IPS-20b (cell line): ENCODE data around the gene ROM1.
"Not testable (repeated sequence)": the region's sequence is repeated elsewhere in the genome, so short reads cannot be mapped to it uniquely, and the experiment has no call there.

Experiments used
- H3K27ac ChIP-seq: one replicate; pipeline ENCODE4 v1.5.1; 2013; ENCODE audit warnings: low read length
- H3K27me3 ChIP-seq: 2 replicates; pipeline ENCODE4 v1.6.1; 2013; ENCODE audit warnings: mild to moderate bottlenecking, low read length, inconsistent platforms; ENCODE audit not compliant: insufficient read depth
- H3K36me3 ChIP-seq: 2 replicates; pipeline ENCODE4 v1.6.1; 2013; ENCODE audit warnings: low read depth, mild to moderate bottlenecking, inconsistent platforms, low read length, moderate library complexity; ENCODE audit not compliant: insufficient read depth
- H3K4me1 ChIP-seq: 2 replicates; pipeline ENCODE4 v1.6.1; 2013; ENCODE audit warnings: mild to moderate bottlenecking, control low read depth, inconsistent platforms, low read length, moderate library complexity; ENCODE audit not compliant: insufficient read depth
- H3K4me3 ChIP-seq: 2 replicates; pipeline ENCODE4 v1.5.1; 2013; ENCODE audit warnings: mild to moderate bottlenecking, low read length, inconsistent platforms
- H3K9ac ChIP-seq: 2 replicates; pipeline ENCODE4 v1.6.1; 2013; ENCODE audit warnings: low read depth, mild to moderate bottlenecking, inconsistent platforms, low read length, moderate library complexity
- H3K9me3 ChIP-seq: 2 replicates; pipeline ENCODE4 v1.6.1; 2013; ENCODE audit warnings: mild to moderate bottlenecking, low read depth, low read length, inconsistent platforms; ENCODE audit not compliant: insufficient read depth

The ROM1 gene

GRCh38 chr11:62614275-62614674 lies 1.2 kb downstream of the ROM1 start:
- no peaks in the 10 kb centered on the region; the same call in 1 of the 2 replicates for H3K36me3 ChIP-seq
- no peaks in the 10 kb centered on the region for H3K9me3 ChIP-seq
- no peak overlapping the region for H3K9ac ChIP-seq
- H3K27me3 ChIP-seq = peaks cover 13% of the 10 kb centered on the region
- no peak overlapping the region for H3K27ac ChIP-seq
- H3K4me3 ChIP-seq = no peak overlapping the region
- no peaks in the 10 kb centered on the region; the same call in 1 of the 2 replicates for H3K4me1 ChIP-seq

GRCh38 chr11:62615521-62615920 lies 2.5 kb downstream of the ROM1 start:
- Histone ChIP-seq H3K27me3 (peaks cover 13% of the 10 kb centered on the region), H3K27ac (no peak overlapping the region), H3K4me3 (no peak overlapping the region), H3K36me3 (no peaks in the 10 kb centered on the region; the same call in 1 of the 2 replicates), H3K9me3 (no peaks in the 10 kb centered on the region), H3K9ac (no peak overlapping the region), H3K4me1 (no peaks in the 10 kb centered on the region; the same call in 1 of the 2 replicates)

- H3K9me3 ChIP-seq, H3K36me3 ChIP-seq, H3K27ac ChIP-seq, H3K4me3 ChIP-seq, H3K27me3 ChIP-seq, H3K9ac ChIP-seq, H3K4me1 ChIP-seq: not testable (repeated sequence)
Measured at GRCh38 chr11:62616957-62617356, 3.9 kb downstream of the ROM1 start.

- peaks cover 17% of the 10 kb centered on the region for H3K36me3 ChIP-seq
- peak overlapping the region; percentile 95 for H3K4me3 ChIP-seq
- H3K4me1 ChIP-seq = peaks cover 5% of the 10 kb centered on the region; the same call in 1 of the 2 replicates
- H3K9ac ChIP-seq = peak overlapping the region; percentile 92
- H3K27ac ChIP-seq = peak overlapping the region; percentile 12
- no peaks in the 10 kb centered on the region for H3K9me3 ChIP-seq
- no peaks in the 10 kb centered on the region for H3K27me3 ChIP-seq
Measured at GRCh38 chr11:62621027-62621566, 8.0 kb downstream of the ROM1 start.

GRCh38 chr11:62621567-62622470 lies 8.8 kb downstream of the ROM1 start, which contains the start of gene B3GAT3:
TSS of gene B3GAT3 (minus strand) at chr11:62621986. CDS start at chr11:62621947, 39 bp downstream.
- H3K4me1 ChIP-seq = peaks cover 5% of the 10 kb centered on the region; the same call in 1 of the 2 replicates
- H3K9me3 ChIP-seq = no peaks in the 10 kb centered on the region
- peak within 1 kb of the TSS; percentile 92 for H3K9ac ChIP-seq
- H3K27me3 ChIP-seq = no peaks in the 10 kb centered on the region
- peak within 1 kb of the TSS; percentile 12 for H3K27ac ChIP-seq
- H3K4me3 ChIP-seq = peak within 1 kb of the TSS; percentile 95
- H3K36me3 ChIP-seq = peaks cover 24% of the 10 kb centered on the region

GRCh38 chr11:62622476-62623089 lies 9.5 kb downstream of the ROM1 start:
- peak overlapping the region; percentile 59 for H3K4me3 ChIP-seq
- H3K27me3 ChIP-seq = no peaks in the 10 kb centered on the region
- H3K36me3 ChIP-seq = peaks cover 32% of the 10 kb centered on the region
- H3K4me1 ChIP-seq = peaks cover 5% of the 10 kb centered on the region; the same call in 1 of the 2 replicates
- no peaks in the 10 kb centered on the region for H3K9me3 ChIP-seq
- no peak overlapping the region for H3K27ac ChIP-seq
- H3K9ac ChIP-seq = peak overlapping the region; percentile 71; the same call in 1 of the 2 replicates

GRCh38 chr11:62627713-62628112 lies 14.7 kb downstream of the ROM1 start:
- Histone ChIP-seq H3K4me1 (no peaks in the 10 kb centered on the region), H3K36me3 (peaks cover 83% of the 10 kb centered on the region)

GRCh38 chr11:62632492-62632891 lies 19.4 kb downstream of the ROM1 start:
- Histone ChIP-seq H3K9ac (no peak overlapping the region), H3K27ac (no peak overlapping the region), H3K9me3 (no peaks in the 10 kb centered on the region), H3K36me3 (peaks cover 99% of the 10 kb centered on the region), H3K4me3 (no peak overlapping the region), H3K27me3 (no peaks in the 10 kb centered on the region), H3K4me1 (no peaks in the 10 kb centered on the region)

More at GRCh38 chr11:62627713-62628112, 14.7 kb downstream of the ROM1 start:
- Histone ChIP-seq H3K9ac (no peak overlapping the region), H3K9me3 (no peaks in the 10 kb centered on the region), H3K27me3 (no peaks in the 10 kb centered on the region), H3K27ac (no peak overlapping the region), H3K4me3 (no peak overlapping the region)

GRCh38 chr11:62644220-62644619 lies 31.2 kb downstream of the ROM1 start:
- Histone ChIP-seq H3K4me3 (no peak overlapping the region), H3K27me3 (no peaks in the 10 kb centered on the region), H3K4me1 (no peaks in the 10 kb centered on the region; the same call in 1 of the 2 replicates), H3K9me3 (no peaks in the 10 kb centered on the region), H3K36me3 (peaks cover 45% of the 10 kb centered on the region), H3K27ac (no peak overlapping the region), H3K9ac (no peak overlapping the region)

GRCh38 chr11:62645671-62645945 lies 32.6 kb downstream of the ROM1 start:
- peaks cover 46% of the 10 kb centered on the region for H3K36me3 ChIP-seq
- H3K9ac ChIP-seq = peak overlapping the region; percentile 100
- no peaks in the 10 kb centered on the region; the same call in 1 of the 2 replicates for H3K4me1 ChIP-seq

GRCh38 chr11:62645946-62646824 lies 33.1 kb downstream of the ROM1 start, which contains the start of gene GANAB:
TSS of gene GANAB (minus strand) at chr11:62646613. CDS start at chr11:62646599, 14 bp downstream.
- Histone ChIP-seq H3K4me3 (peak within 1 kb of the TSS; percentile 100), H3K27me3 (no peaks in the 10 kb centered on the region), H3K9ac (peak within 1 kb of the TSS; percentile 100), H3K9me3 (no peaks in the 10 kb centered on the region), H3K4me1 (no peaks in the 10 kb centered on the region; the same call in 1 of the 2 replicates), H3K27ac (peak within 1 kb of the TSS; percentile 72), H3K36me3 (peaks cover 46% of the 10 kb centered on the region)

More at GRCh38 chr11:62645671-62645945, 32.6 kb downstream of the ROM1 start:
- Histone ChIP-seq H3K27me3 (no peaks in the 10 kb centered on the region), H3K4me3 (peak overlapping the region; percentile 100), H3K9me3 (no peaks in the 10 kb centered on the region), H3K27ac (peak overlapping the region; percentile 72)
